Left hindlimb (tissue), 1 donor: ENCODE data around the gene NAPA.

Experiments used
- DNase-seq: peaks from one replicate; pipeline ENCODE4 v3.0.0-alpha.2; 2018

Gene NAPA

GRCh38 chr19:47456721-47457474 lies 58.0 kb downstream of the NAPA start:
- DNase-seq = no peak

- DNase-seq = no peak
These were observed 64.4 kb downstream of the NAPA start for GRCh38 chr19:47450478-47450877.

- no peak for DNase-seq
These were observed 66.5 kb downstream of the NAPA start for GRCh38 chr19:47448360-47448727.

GRCh38 chr19:47447470-47448359 lies 67.1 kb downstream of the NAPA start:
- DNase-seq = peak; percentile 41

GRCh38 chr19:47446534-47447469 lies 68.1 kb downstream of the NAPA start:
- DNase-seq = no peak

GRCh38 chr19:47445937-47446402 lies 68.9 kb downstream of the NAPA start:
- no peak for DNase-seq

GRCh38 chr19:47445527-47445926 lies 69.3 kb downstream of the NAPA start:
- DNase-seq = no peak

- DNase-seq = no peak
These were observed 70.5 kb downstream of the NAPA start for GRCh38 chr19:47444388-47444821.

GRCh38 chr19:47443331-47443730 lies 71.5 kb downstream of the NAPA start:
- DNase-seq = no peak

- no peak for DNase-seq
These were observed 76.1 kb downstream of the NAPA start for GRCh38 chr19:47438793-47439220.
